HepG2 (cell line): Measurements from ENCODE around the gene NTM. TPM values are rescaled to one million over a fixed set of nuclear protein-coding genes. Genes with fewer than 3 reads are reported as not detected.

Experiments
- ATAC-seq: fragments of 200-7000 bp; cut with Tn5 transposase; 3 replicates; pipeline ENCODE4 v1.9.1; 2020; ENCODE audit warnings: mild to moderate bottlenecking, moderate library complexity
- BruUV-seq: library from RNA; stranded (reverse); fragments of 400-500 nt; replicated peaks from 2 replicates; lab custom pipeline; 2021; lab: Mats Ljungman, UMichigan
- CTCF ChIA-PET: fragments of 300-600 bp; formaldehyde crosslinking; extraction: SDS; loops from one replicate; lab custom pipeline; 2021; ENCODE audit warnings: low total read pairs, inconsistent platforms, low intra/inter-chr PET ratio; lab: Yijun Ruan, JAX
- POLR2A ChIA-PET: fragments of 350-600 bp; sonication (Branson Sonifier 250); formaldehyde crosslinking; loops from one replicate; lab custom pipeline; 2020; ENCODE audit warnings: antibody characterized with exemption, inconsistent platforms; lab: Yijun Ruan, JAX
- DNase-seq: peaks from one replicate; pipeline ENCODE4 v3.0.0-alpha.2; 2015; ENCODE audit warnings: low spot score
- FAIRE-seq: peaks from 3 replicates; lab custom pipeline; 2011; peaks lifted over from hg19 to GRCh38; lab: Jason Lieb, UNC
- H2AFZ ChIP-seq: one replicate; pipeline ENCODE4 v1.6.1; 2011; ENCODE audit warnings: low read length, inconsistent platforms
- H3K27ac ChIP-seq: fragments of 300-600 bp; 3 replicates; pipeline ENCODE4 v1.8.0; 2011; ENCODE audit warnings: mixed run types, mild to moderate bottlenecking, mixed read lengths, low read length, inconsistent platforms; ENCODE audit not compliant: insufficient read depth; ENCODE audit errors: extremely low read length
- H3K27me3 ChIP-seq, 2 experiments: fragments of 200-600 bp in 1 of 2; 2 replicates in 1 of 2; 3 replicates in 1 of 2; pipeline versions ENCODE4 v1.6.0 to v1.8.0; 2011; ENCODE audit warnings: low read length in 2 of 2, mild to moderate bottlenecking in 2 of 2, moderate library complexity in 2 of 2, inconsistent platforms in 1 of 2; ENCODE audit not compliant: insufficient read depth in 2 of 2, control insufficient read depth in 1 of 2
- H3K36me3 ChIP-seq, 2 experiments: fragments of 200-600 bp in 1 of 2; replicated peaks in 1 of 2; 2 replicates in 1 of 2; 3 replicates in 1 of 2; pipeline versions ENCODE4 v1.5.1 to v1.8.0; 2011; ENCODE audit warnings: low read length in 2 of 2, inconsistent platforms in 1 of 2; ENCODE audit not compliant: insufficient read depth in 2 of 2, control insufficient read depth in 1 of 2
- H3K4me1 ChIP-seq: 2 replicates; pipeline ENCODE4 v1.5.1; 2012; ENCODE audit warnings: low read length, inconsistent platforms; ENCODE audit not compliant: insufficient read depth
- H3K4me2 ChIP-seq: 2 replicates; pipeline ENCODE4 v1.6.0; 2011; ENCODE audit warnings: low read depth, low read length, inconsistent platforms
- H3K4me3 ChIP-seq, 3 experiments: fragments of 200-600 bp in 1 of 3; sonication (generic), shearing (Covaris generic) in 1 of 3; replicated peaks in 1 of 3; 2 replicates each; pipeline ENCODE4 v1.5.1; 2011 to 2016; ENCODE audit warnings: low read length in 3 of 3, inconsistent platforms in 2 of 3, low read depth in 2 of 3, mild to moderate bottlenecking in 2 of 3, control low read depth in 1 of 3, mixed read lengths in 1 of 3; ENCODE audit not compliant: insufficient read depth in 1 of 3
- H3K79me2 ChIP-seq: one replicate; pipeline ENCODE4 v1.6.1; 2011; ENCODE audit warnings: low read length, inconsistent platforms; ENCODE audit not compliant: insufficient read depth
- H3K9ac ChIP-seq: 2 replicates; pipeline ENCODE4 v1.6.0; 2011; ENCODE audit warnings: mild to moderate bottlenecking, low read depth, low read length, inconsistent platforms; ENCODE audit not compliant: insufficient read depth
- H3K9me3 ChIP-seq: 2 replicates; pipeline ENCODE4 v1.5.1; 2012; ENCODE audit warnings: mild to moderate bottlenecking, low read length
- H4K20me1 ChIP-seq: 2 replicates; pipeline ENCODE4 v1.6.0; 2011; ENCODE audit warnings: inconsistent platforms, mild to moderate bottlenecking, low read length, moderate library complexity; ENCODE audit not compliant: insufficient read depth
- CREB3 ChIP-seq: sonication (generic); formaldehyde crosslinking; IDR thresholded peaks from 2 replicates; pipeline ENCODE4 v1.5.0; 2020; ENCODE audit warnings: missing genetic modification reagents
- FOSL1 ChIP-seq: sonication (generic); formaldehyde crosslinking; IDR thresholded peaks from 2 replicates; pipeline ENCODE4 v1.9.0; 2021; ENCODE audit warnings: missing genetic modification reagents, borderline replicate concordance
- GRHL1 ChIP-seq: sonication (generic); formaldehyde crosslinking; conservative IDR thresholded peaks from 2 replicates; pipeline ENCODE4 v1.8.0; 2022; ENCODE audit warnings: missing genetic modification reagents
- IRF2 ChIP-seq: IDR thresholded peaks from 2 replicates; pipeline ENCODE4 v1.6.1; 2018; ENCODE audit warnings: missing genetic modification reagents, missing compliant biosample characterization
- IRF9 ChIP-seq: sonication (generic); formaldehyde crosslinking; IDR thresholded peaks from 2 replicates; pipeline ENCODE4 v1.8.0; 2022; ENCODE audit warnings: missing genetic modification reagents, mild to moderate bottlenecking, borderline replicate concordance
- JUND ChIP-seq: sonication (generic); formaldehyde crosslinking; IDR thresholded peaks from 2 replicates; pipeline ENCODE4 v1.8.0; 2022; ENCODE audit warnings: mild to moderate bottlenecking, missing genetic modification reagents
- MAFF ChIP-seq: IDR thresholded peaks from 2 replicates; pipeline ENCODE4 v1.6.1; 2011; ENCODE audit warnings: low read depth, low read length, improper control_type of control experiment
- SAFB2 ChIP-seq: sonication (generic); formaldehyde crosslinking; IDR thresholded peaks from 2 replicates; pipeline ENCODE4 v1.5.1; 2020; ENCODE audit warnings: missing genetic modification reagents, low read depth, mild to moderate bottlenecking, borderline replicate concordance
- ZFP41 ChIP-seq: sonication (generic); formaldehyde crosslinking; IDR thresholded peaks from 2 replicates; pipeline ENCODE4 v1.4.0; 2020; ENCODE audit warnings: mild to moderate bottlenecking, missing genetic modification reagents, borderline replicate concordance
- ZNF3 ChIP-seq: IDR thresholded peaks from 2 replicates; pipeline ENCODE4 v1.7.0; 2017; ENCODE audit warnings: inconsistent platforms
- ZNF451 ChIP-seq: sonication (generic); formaldehyde crosslinking; IDR thresholded peaks from 2 replicates; pipeline ENCODE4 v1.5.0; 2020; ENCODE audit warnings: mild to moderate bottlenecking, missing genetic modification reagents
- ZNF597 ChIP-seq: sonication (generic); formaldehyde crosslinking; IDR thresholded peaks from 2 replicates; pipeline ENCODE4 v1.5.0; 2020; ENCODE audit warnings: missing genetic modification reagents
- ZNF761 ChIP-seq: sonication (generic); formaldehyde crosslinking; conservative IDR thresholded peaks from 2 replicates; pipeline ENCODE4 v1.4.0; 2020; ENCODE audit warnings: mild to moderate bottlenecking, missing genetic modification reagents
- ZSCAN29 ChIP-seq: sonication (generic); formaldehyde crosslinking; conservative IDR thresholded peaks from 2 replicates; pipeline ENCODE4 v1.4.0; 2020; ENCODE audit warnings: mild to moderate bottlenecking, missing genetic modification reagents
- WGBS: methylation state at CpG from one replicate; pipeline ENCODE4 v1.1.6; 2017; ENCODE audit warnings: low lambda C conversion rate; 5-methylcytosine and 5-hydroxymethylcytosine counted together
- in situ Hi-C: cut with HindIII; loops from 2 replicates; pipeline ENCODE4 v1.10.0; 2017; ENCODE audit warnings: low pct_unique_long_range_greater_than_20kb; ENCODE audit not compliant: extremely low pct_ligation_motif_present
- intact Hi-C: fragments of 100-400 bp; cut with micrococcal nuclease; formaldehyde crosslinking; loops from one replicate; pipeline ENCODE4 v1.10.0; 2022; ENCODE audit not compliant: unreplicated experiment
- polyA plus RNA-seq, 8 experiments: library from polyadenylated mRNA; depleted of rRNA in 3 of 8; stranded (reverse) in 7 of 8; unstranded in 1 of 8; fragments of >200 nt; fragmentation: Illumina TruSeq in 4 of 8; extraction: Trizol in 4 of 8; gene quantifications; 2 replicates each; pipeline versions ENCODE4 v1.2.1 to v1.2.3, GENCODE V29; 2011 to 2016; ENCODE audit warnings: low read depth in 4 of 8, missing spikeins in 1 of 8, mixed read lengths in 1 of 8; ENCODE audit not compliant: insufficient read depth in 1 of 8
- total RNA-seq, 5 experiments: library from RNA; depleted of rRNA; stranded (reverse); fragments of >200 nt; fragmentation: Illumina TruSeq; extraction: Trizol; gene quantifications; 2 replicates each; pipeline ENCODE4 v1.2.3, GENCODE V29; 2016; ENCODE audit warnings: low read depth in 1 of 5

The NTM gene
- total and polyA plus RNA-seq, 2 of the 13 experiments (the other 11 are each of a cell fraction or from before 2014, with no cell fraction given): not detected

- Histone ChIP-seq H3K4me1 (no peaks in the 10 kb centered on the region), H4K20me1 (no peaks in the 10 kb centered on the region), H3K36me3 (no peaks in the 10 kb centered on the region), H3K9me3 (no peaks in the 10 kb centered on the region), H3K4me3 (no peak overlapping the region), H3K27ac (no peak overlapping the region), H2AFZ (no peak overlapping the region), H3K9ac (no peak overlapping the region), H3K27me3 (peaks cover 5 to 58% of the 10 kb centered on the region in 2 experiments; a peak in 4 of 5 replicates), H3K4me2 (no peak overlapping the region), H3K79me2 (no peaks in the 10 kb centered on the region)
- intact Hi-C loops: no loop called here
- TF ChIP-seq ZNF597 (CRISPR knock-in tag) (no peak), ZNF761 (CRISPR knock-in tag) (no peak), SAFB2 (CRISPR knock-in tag) (no peak), GRHL1 (no peak)
- BruUV-seq: no TSS peak
- WGBS: 8% methylated on average over 9 of the region's 9 CpGs
- DNase-seq: no peak
- FAIRE-seq: no peak
- in situ Hi-C loops: no loop called here
- no peak for ATAC-seq
- ChIA-PET POLR2A (no interaction called here), CTCF (no interaction called here)
These were observed 285.9 kb downstream of the NTM start for GRCh38 chr11:131656179-131656838.

- Histone ChIP-seq H3K4me3 (no peak overlapping the region), H3K36me3 (no peaks in the 10 kb centered on the region), H3K4me1 (no peaks in the 10 kb centered on the region), H4K20me1 (no peaks in the 10 kb centered on the region), H3K27me3 (peaks cover 5 to 58% of the 10 kb centered on the region in 2 experiments; a peak in 4 of 5 replicates), H3K9me3 (no peaks in the 10 kb centered on the region), H3K27ac (no peak overlapping the region), H3K9ac (no peak overlapping the region), H2AFZ (no peak overlapping the region), H3K79me2 (no peaks in the 10 kb centered on the region), H3K4me2 (no peak overlapping the region)
- ChIA-PET CTCF (no interaction called here), POLR2A (no interaction called here)
- ATAC-seq: no peak
- in situ Hi-C loops (no loop called here), intact Hi-C loops (no loop called here)
- no TSS peak for BruUV-seq
- no peak for DNase-seq
- FAIRE-seq: no peak
- 3% methylated on average over 5 of the region's 9 CpGs for WGBS
- TF ChIP-seq IRF2: no peak
- TF ChIP-seq JUND (CRISPR knock-in tag): no peak
- TF ChIP-seq FOSL1 (CRISPR knock-in tag): no peak
- no peak for TF ChIP-seq ZSCAN29 (CRISPR knock-in tag)
- TF ChIP-seq ZNF3 (CRISPR knock-in tag): no peak
- TF ChIP-seq IRF9: no peak
- TF ChIP-seq CREB3 (CRISPR knock-in tag): no peak
- no peak for TF ChIP-seq ZFP41 (CRISPR knock-in tag)
- TF ChIP-seq ZNF451: no peak
- TF ChIP-seq MAFF: no peak
These were observed 286.4 kb downstream of the NTM start for GRCh38 chr11:131656839-131657211.
